ENCODE measurements around the gene RHOV.
"Not testable (repeated sequence)": the region's sequence is repeated elsewhere in the genome, so short reads cannot be mapped to it uniquely, and the experiment has no call there.

Gene RHOV

GRCh38 chr15:40871749-40872617 lies 2.1 kb downstream of the RHOV start:
- no peak for DNase-seq

GRCh38 chr15:40870716-40871115 lies 3.3 kb downstream of the RHOV start:
- no peak for DNase-seq

DNA sequence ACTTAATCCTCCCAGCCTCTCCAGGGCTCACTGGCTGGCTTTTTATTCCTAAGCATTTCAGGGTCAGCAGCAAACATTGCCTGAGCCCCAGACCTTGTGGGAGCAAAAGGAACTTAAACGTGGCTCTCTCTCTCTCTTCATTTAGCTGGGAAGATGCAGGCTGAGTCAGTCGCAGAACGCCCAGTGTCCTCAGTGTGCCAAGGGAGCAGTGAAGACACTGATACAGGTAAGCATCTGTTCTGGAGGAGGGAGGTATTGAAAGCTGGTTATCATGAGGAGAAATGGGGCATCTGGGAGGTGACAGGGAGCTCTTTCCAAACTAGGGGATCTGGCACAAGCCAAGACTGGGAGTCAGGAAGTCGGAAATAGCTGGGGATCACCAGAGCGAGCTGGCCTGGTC lies 4.3 kb downstream of the RHOV start:
- no peak for DNase-seq

GRCh38 chr15:40867199-40867598 lies 6.8 kb downstream of the RHOV start:
- DNase-seq: no peak

DNA sequence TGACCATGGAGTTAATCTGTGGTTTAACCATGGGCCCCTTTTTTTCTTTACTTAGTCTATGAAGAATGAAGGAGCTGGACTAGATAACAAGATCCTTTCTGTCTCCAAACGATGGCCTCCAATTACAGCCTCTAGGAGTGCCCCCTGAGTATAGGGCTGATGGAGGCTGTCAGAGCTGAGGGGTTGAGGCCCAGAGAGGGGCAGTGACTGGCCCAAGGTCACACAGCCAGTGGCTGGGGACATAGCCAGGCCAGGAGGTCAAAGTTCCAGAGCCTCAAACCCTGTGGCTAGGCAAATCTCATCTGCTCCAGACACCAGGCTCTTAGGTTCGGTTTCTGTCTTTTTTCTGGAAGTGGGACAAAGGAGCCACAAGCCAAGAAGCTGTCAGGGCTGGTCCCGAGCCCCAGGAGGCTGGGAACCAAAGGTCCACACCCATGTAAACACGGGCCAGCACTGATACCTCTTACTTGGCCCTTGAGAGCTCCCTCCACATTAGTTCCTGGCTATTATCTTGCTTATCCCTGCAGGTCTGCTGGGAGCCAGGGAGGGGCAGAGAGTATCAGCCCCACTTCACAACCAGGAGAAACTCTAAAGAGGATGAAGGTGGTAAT lies 10.3 kb downstream of the RHOV start:
- no peak for DNase-seq

GRCh38 chr15:40861147-40861546 lies 12.9 kb downstream of the RHOV start:
- not testable (repeated sequence) for DNase-seq

DNA sequence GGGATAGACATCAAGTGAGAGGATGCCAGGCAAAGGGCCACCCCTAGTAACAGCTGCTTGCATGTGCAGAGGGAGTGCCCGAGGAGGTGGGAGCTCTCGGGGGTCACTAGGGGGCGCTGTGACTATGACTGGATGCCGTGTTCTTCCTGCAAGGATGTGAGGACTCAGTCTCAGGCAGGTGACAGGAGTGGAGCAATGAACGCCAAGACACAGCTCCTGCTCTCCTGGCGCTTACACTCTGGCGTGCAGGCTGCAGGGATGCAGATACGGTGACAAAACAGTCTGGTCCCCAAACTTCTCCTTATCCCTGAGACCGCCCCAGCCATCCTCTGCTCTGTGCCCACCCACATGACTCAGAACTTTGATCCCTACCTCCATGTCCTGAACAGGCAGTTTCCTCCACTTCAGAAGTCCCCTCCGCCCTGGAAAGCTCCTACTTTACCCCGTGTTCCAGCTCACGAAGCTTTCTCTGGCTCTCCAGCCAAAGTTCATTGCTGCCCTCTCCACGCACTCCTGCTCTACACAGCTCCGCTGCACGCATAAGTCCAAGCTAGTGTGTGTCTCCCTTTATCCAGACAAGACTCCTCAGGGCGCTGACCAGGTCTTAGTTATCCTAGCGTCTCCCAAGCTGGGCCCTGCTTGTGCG lies 14.7 kb downstream of the RHOV start:
- peak; percentile 74 for DNase-seq

GRCh38 chr15:40858706-40859105 lies 15.3 kb downstream of the RHOV start:
- no peak for DNase-seq

GRCh38 chr15:40857601-40858341 lies 16.3 kb downstream of the RHOV start:
- DNase-seq: peak; percentile 85

DNA sequence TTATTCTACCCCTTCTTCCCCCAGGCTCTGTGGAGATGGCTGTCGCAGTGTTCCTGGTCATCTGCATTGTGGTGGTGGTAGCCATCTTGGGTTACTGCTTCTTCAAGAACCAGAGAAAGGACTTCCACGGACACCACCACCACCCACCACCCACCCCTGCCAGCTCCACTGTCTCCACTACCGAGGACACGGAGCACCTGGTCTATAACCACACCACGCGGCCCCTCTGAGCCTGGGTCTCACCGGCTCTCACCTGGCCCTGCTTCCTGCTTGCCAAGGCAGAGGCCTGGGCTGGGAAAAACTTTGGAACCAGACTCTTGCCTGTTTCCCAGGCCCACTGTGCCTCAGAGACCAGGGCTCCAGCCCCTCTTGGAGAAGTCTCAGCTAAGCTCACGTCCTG lies 17.3 kb downstream of the RHOV start:
- DNase-seq: no peak

- DNase-seq: no peak
Measured at GRCh38 chr15:40855706-40856234, 18.3 kb downstream of the RHOV start.

- no peak for DNase-seq
Measured at GRCh38 chr15:40854161-40854560, 19.9 kb downstream of the RHOV start.

DNA sequence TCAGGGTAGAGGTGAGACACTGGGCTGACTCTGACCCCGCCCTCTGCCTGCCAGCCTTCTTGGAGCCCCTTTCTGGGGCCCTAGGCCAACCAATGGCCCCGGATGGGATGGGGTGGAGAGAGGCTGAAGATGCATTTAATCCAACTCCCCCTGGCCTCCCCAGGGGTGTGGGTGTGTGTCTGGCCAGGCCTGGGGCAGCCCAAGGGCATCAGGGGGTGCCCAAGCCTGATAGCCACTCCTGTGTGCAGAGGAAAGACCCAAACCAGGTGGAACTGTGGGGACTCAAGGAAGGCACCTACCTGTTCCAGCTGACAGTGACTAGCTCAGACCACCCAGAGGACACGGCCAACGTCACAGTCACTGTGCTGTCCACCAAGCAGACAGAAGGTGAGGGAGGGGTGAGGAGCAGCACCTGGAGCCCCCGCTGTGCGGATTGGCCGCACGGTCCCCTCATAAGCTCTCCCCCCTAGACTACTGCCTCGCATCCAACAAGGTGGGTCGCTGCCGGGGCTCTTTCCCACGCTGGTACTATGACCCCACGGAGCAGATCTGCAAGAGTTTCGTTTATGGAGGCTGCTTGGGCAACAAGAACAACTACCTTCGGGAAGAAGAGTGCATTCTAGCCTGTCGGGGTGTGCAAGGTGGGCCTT lies 20.7 kb downstream of the RHOV start:
- DNase-seq: no peak

GRCh38 chr15:40852529-40852928 lies 21.5 kb downstream of the RHOV start:
- DNase-seq: no peak

- no peak for DNase-seq
Measured at GRCh38 chr15:40850576-40851112, 23.4 kb downstream of the RHOV start.

DNA sequence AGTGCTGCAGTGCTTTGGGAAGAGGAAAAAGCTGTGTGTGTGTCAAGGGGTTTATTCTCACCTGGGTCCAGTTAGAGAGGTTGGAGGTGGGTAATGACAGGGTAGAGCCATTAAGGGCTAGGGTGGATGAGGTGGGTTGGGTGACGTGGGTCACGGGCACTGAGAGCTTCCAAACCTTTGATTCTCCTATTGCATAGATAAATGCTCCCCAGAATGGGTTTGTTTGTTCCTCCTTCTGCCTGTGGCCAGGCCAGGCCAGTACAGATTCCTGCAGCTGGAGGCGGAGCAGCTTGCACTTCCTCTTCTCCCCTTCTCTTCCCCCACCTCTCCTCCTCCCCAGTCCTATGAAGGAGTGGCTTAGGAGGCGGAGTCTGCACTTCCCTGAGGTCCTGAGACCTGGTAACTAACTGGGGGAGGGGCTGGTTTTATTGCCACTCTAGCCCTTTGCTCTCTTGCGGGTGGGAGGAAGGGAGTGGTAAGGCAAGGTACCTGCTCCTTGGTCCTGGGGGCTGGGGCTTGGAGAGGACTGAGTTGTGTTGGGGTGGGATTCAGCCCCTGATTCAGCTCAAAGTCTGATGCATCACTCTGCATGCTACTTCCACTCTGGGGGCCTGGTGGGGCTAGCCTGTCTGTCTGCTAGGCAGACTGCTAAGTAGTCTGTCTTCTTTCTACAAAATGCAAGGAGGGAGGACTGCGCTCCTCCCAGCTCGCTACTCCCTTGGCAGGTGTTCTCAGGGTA lies 26.6 kb downstream of the RHOV start:
- DNase-seq: peak; percentile 58

- no peak for DNase-seq
Measured at GRCh38 chr15:40846841-40847222, 27.2 kb downstream of the RHOV start.

GRCh38 chr15:40845511-40846284 lies 28.3 kb downstream of the RHOV start:
- DNase-seq: no peak

DNA sequence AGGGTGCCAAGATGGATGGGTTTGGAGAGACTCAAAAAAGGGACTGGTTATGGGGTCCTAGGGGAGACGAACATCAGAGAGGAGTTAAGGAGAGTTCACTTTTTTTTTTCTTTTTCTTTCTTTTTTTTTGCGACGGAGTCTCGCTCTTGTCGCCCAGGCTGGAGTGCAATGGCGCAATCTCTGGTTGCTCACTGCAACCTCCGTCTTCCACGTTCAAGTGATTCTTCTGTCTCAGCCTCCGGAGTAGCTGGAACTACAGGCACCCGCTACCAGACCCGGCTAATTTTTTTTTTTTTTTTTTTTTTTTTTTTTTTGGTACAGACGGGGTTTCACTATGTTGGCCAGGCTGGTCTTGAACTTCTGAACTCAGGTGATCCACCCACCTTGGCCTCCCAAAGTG lies 29.0 kb downstream of the RHOV start:
- DNase-seq: no peak

GRCh38 chr15:40844696-40845030 lies 29.4 kb downstream of the RHOV start:
- peak; percentile 46 for DNase-seq

Measured in femur (tissue), 1 donor.